ENCODE results near the gene CTSG. TPM values are rescaled to one million over a fixed set of nuclear protein-coding genes. Genes with fewer than 3 reads are reported as not detected.

The CTSG gene, protein sequence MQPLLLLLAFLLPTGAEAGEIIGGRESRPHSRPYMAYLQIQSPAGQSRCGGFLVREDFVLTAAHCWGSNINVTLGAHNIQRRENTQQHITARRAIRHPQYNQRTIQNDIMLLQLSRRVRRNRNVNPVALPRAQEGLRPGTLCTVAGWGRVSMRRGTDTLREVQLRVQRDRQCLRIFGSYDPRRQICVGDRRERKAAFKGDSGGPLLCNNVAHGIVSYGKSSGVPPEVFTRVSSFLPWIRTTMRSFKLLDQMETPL
- total RNA-seq: 1 to 10 TPM in 2 of 4 donors, under 1 TPM in 1, not detected in 1; 0.46 to 2.1 (median 1.4) TPM
- polyA plus RNA-seq: not detected
- long read RNA-seq, donor 1: 0 reads
- long read RNA-seq, donor 2: 0 reads
- long read RNA-seq, donor 3: 0 reads
- long read RNA-seq, donor 4: 0 reads

DNA sequence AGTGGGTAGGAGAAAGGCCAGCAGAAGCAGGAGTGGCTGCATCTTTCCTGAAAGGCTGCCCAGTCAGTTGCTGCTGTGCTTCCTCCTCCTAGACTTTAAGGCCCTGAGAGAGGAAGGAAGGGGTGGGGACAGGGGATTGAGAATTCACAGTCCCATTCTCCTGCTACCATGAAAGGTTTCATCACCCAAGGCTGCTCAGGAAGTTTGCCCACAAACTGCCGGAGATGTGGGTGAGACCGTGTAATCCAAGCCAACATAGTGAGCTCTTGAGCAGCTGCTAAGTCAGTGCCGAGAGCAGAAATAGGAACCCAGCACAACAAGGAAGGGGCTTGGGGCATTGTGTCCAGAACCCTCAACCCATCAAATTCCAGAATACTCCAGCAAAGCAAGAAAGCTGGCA lies at the start of gene CTSG:
CTSG (minus strand) TSS at position 69 of the 400 bp plus-strand sequence; CDS start at position 42, 27 bp downstream.
- ATAC-seq (no peak), DNase-seq (peak in 1 of 3 donors; percentile 22)
- Histone ChIP-seq H3K4me1 (ENCODE audit: control insufficient read depth, insufficient read depth, low read length) (no peaks in the 10 kb centered on the region), H3K27ac (ENCODE audit: low read length) (no peak within 1 kb of the TSS), H3K27me3 (ENCODE audit: control insufficient read depth, insufficient read depth) (no peaks in the 10 kb centered on the region), H3K4me3 (ENCODE audit: low read length) (no peak within 1 kb of the TSS), H3K9me3 (ENCODE audit: control insufficient read depth, low read length) (no peaks in the 10 kb centered on the region)
- 64% methylated on average over 3 of the region's 3 CpGs for WGBS
- intact Hi-C loops (cut with DNase I): no loop called here

DNA sequence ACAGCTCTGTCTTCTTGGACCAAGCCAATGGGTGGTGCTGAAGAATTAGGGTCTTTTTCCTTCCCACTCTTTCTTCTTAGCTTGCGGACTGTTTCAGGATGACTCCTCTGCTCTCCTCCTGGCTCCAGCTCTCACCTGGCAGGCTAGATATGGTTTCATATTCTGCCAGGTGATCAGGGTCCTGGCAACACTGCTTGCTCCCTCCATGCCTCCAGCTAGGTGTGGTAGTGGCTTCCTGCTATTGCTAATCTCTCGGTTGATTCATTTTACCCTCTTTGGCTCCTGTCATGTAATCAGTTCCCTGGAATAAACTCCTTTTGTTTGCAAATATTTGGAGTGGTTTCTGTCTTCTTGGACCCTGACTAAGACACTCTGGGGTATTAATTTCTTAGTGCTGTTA lies 37.7 kb upstream of the CTSG start:
- 94% methylated on average over 2 of the region's 2 CpGs for WGBS
- DNase-seq: no peak

DNA sequence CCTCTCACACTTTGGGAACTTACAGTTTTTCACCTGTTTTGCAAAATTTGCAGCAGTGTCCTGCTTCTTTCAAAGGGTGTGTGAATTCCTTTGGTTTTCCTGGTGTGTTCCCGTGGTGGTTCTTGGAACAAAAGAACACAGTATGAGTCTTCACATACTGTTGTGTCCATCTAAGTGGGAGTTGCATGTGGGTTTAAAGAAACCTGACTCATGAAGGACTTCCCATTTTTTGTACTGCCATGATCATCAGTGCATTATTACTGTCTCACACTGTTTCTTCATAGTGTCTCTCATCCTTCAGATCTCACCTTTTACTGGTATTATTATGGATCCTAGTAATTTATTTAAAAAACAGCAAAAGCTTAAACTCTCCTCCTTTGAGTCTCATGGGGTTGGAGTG lies 37.2 kb upstream of the CTSG start:
- H3K9me3 ChIP-seq (ENCODE audit: control insufficient read depth, low read length): no peaks in the 10 kb centered on the region
- DNase-seq (no peak), ATAC-seq (no peak)
- 56% methylated on average over 1 of the region's 1 CpG for WGBS
- no peak overlapping the region for H3K27ac ChIP-seq (ENCODE audit: low read length)
- intact Hi-C loops (cut with DNase I): no loop called here
- H3K27me3 ChIP-seq (ENCODE audit: control insufficient read depth, insufficient read depth): no peaks in the 10 kb centered on the region
- no peak overlapping the region for H3K4me3 ChIP-seq (ENCODE audit: low read length)
- H3K4me1 ChIP-seq (ENCODE audit: control insufficient read depth, insufficient read depth, low read length): no peaks in the 10 kb centered on the region

More for the DNA sequence above, 37.7 kb upstream of the CTSG start:
- intact Hi-C loops (cut with DNase I): no loop called here
- no peaks in the 10 kb centered on the region for H3K27me3 ChIP-seq (ENCODE audit: control insufficient read depth, insufficient read depth)
- H3K9me3 ChIP-seq (ENCODE audit: control insufficient read depth, low read length): no peaks in the 10 kb centered on the region
- H3K27ac ChIP-seq (ENCODE audit: low read length): no peak overlapping the region
- ATAC-seq: no peak
- H3K4me3 ChIP-seq (ENCODE audit: low read length): no peak overlapping the region
- no peaks in the 10 kb centered on the region for H3K4me1 ChIP-seq (ENCODE audit: control insufficient read depth, insufficient read depth, low read length)

DNA sequence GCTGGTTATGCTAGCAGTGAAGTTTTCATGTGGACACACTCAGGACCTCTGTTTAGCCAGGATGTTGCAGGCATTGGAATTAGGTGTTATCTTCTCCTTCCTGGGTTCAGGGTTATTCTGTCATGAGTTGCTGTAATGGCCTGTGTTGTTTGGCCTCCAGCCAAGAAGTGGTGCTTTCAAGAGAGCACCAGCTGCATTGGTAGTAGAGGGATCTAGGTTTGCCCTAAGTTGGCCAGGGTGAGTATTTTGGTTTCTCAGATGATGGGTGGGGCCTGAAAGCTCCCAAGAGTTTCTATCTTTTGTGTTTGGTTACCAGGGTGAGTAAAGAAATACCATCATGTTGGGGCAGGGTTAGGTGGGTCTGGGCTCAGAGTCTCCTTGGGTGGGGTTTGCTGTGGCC lies 36.1 kb upstream of the CTSG start:
- intact Hi-C loops (cut with DNase I): no loop called here
- Histone ChIP-seq H3K9me3 (ENCODE audit: control insufficient read depth, low read length) (no peaks in the 10 kb centered on the region), H3K27ac (ENCODE audit: low read length) (no peak overlapping the region), H3K4me3 (ENCODE audit: low read length) (no peak overlapping the region), H3K27me3 (ENCODE audit: control insufficient read depth, insufficient read depth) (no peaks in the 10 kb centered on the region), H3K4me1 (ENCODE audit: control insufficient read depth, insufficient read depth, low read length) (no peaks in the 10 kb centered on the region)
- no peak for ATAC-seq
- DNase-seq: no peak

DNA sequence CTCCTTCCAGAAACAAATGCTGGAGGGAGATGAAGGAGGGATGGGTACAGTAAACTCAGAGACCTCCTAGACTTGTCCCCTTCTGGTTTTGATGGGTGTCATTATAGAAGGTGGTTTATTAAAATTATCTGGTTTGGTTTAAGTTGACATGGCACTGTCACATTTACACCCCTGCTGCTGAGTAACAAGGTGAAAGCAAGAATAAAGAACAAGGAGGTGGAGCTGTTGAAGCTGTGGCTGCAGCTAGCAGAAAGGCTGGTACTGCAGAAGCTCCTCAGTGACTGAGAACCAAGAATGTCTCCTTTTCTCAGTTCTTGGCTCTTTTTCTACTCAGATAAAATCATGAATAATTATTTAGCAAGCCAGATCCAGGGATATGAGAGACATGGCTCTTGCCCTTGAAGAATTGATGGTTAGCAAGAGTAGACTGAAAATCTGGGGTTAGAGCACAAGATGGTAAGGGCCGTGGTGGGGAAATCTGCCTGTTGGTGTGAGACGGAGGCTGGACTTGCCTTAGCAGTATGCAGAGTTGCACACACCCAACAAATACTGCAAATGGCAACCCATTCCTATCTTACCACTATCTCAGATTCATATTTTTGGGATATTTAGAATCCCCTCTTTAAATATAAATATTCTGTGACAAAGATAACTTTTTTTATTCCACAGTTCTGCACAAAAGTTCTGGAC lies 33.8 kb upstream of the CTSG start, which contains the start of gene GZMH:
GZMH (minus strand) TSS at position 31 of the 690 bp plus-strand sequence. CDS start 72 bp downstream, outside the sequence.
- Histone ChIP-seq H3K4me3 (ENCODE audit: low read length) (no peak within 1 kb of the TSS), H3K27me3 (ENCODE audit: control insufficient read depth, insufficient read depth) (no peaks in the 10 kb centered on the region), H3K4me1 (ENCODE audit: control insufficient read depth, insufficient read depth, low read length) (no peaks in the 10 kb centered on the region), H3K9me3 (ENCODE audit: control insufficient read depth, low read length) (no peaks in the 10 kb centered on the region), H3K27ac (ENCODE audit: low read length) (no peak within 1 kb of the TSS)
- intact Hi-C loops (cut with DNase I): no loop called here
- 85% methylated on average over 2 of the region's 2 CpGs for WGBS
- no peak for ATAC-seq
- DNase-seq: no peak

DNA sequence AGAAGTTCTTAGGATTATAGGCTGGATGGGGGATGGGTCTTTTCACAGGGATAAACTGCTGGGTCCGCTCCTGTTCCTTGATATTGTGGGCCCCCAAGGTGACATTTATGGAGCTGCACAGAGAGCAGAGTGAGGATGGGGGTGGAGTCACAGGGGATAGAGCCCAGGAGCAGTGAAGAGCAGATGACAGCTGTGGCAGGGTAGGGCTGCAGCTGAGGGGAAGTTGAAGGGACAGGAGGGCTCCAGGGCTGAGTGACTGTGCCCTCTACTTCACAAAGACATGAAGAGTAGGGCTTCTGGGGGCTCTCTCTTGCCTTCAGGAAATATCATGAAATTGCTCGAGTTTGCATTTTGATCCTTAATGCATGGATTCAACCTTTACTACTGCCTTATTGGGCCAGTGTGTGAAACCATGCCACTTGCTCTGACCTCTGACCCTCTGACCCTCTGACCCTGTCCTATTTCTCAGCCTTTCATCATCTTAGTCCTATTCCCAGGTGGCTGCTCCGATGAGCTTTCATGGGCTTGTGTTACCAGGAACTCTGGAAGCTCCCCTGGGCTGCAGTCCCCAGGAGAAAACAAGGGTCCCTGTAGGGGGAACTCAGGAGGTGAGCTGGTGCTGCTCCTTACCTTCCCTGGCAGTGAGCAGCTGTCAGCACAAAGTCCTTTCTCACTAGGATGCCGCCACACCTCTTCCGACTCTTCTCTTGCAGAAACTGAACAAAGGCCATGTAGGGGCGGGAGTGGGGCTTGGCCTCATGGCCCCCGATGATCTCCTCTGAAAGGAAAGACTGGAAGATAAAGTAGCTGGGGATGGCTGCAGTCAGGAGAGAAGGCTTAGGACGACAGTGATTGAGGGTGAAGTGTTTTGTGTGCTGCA lies 31.8 kb upstream of the CTSG start:
- H3K4me3 ChIP-seq (ENCODE audit: low read length): no peak overlapping the region
- WGBS: 54% methylated on average over 8 of the region's 8 CpGs
- H3K9me3 ChIP-seq (ENCODE audit: control insufficient read depth, low read length): no peaks in the 10 kb centered on the region
- intact Hi-C loops (cut with DNase I): no loop called here
- no peaks in the 10 kb centered on the region for H3K4me1 ChIP-seq (ENCODE audit: control insufficient read depth, insufficient read depth, low read length)
- DNase-seq (no peak), ATAC-seq (no peak)
- H3K27me3 ChIP-seq (ENCODE audit: control insufficient read depth, insufficient read depth): no peaks in the 10 kb centered on the region
- no peak overlapping the region for H3K27ac ChIP-seq (ENCODE audit: low read length)

DNA sequence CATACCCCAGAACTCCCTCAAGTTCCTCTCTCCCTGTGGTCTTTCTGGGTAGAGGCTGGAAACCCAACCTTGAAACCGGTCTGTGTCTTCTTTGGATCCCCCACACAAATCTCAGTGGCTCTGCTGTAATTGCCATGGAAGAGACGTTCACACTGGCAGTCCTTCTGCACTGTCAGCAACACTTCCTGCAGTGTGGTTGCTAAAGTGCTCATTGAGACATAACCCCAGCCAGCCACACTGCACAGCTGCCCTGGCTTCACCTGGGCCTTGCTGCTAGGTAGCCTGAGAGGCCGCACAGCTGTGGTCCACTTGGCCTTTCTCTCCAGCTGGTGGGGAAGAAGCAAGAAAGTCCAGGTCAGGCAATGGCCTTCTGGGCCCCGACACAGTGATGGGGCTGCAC lies 31.0 kb upstream of the CTSG start:
- intact Hi-C loops (cut with DNase I): no loop called here
- H3K4me3 ChIP-seq (ENCODE audit: low read length): no peak overlapping the region
- no peak overlapping the region for H3K27ac ChIP-seq (ENCODE audit: low read length)
- no peaks in the 10 kb centered on the region for H3K4me1 ChIP-seq (ENCODE audit: control insufficient read depth, insufficient read depth, low read length)
- no peaks in the 10 kb centered on the region for H3K27me3 ChIP-seq (ENCODE audit: control insufficient read depth, insufficient read depth)
- no peaks in the 10 kb centered on the region for H3K9me3 ChIP-seq (ENCODE audit: control insufficient read depth, low read length)
- DNase-seq (no peak), ATAC-seq (no peak)
- WGBS: 65% methylated on average over 4 of the region's 4 CpGs

DNA sequence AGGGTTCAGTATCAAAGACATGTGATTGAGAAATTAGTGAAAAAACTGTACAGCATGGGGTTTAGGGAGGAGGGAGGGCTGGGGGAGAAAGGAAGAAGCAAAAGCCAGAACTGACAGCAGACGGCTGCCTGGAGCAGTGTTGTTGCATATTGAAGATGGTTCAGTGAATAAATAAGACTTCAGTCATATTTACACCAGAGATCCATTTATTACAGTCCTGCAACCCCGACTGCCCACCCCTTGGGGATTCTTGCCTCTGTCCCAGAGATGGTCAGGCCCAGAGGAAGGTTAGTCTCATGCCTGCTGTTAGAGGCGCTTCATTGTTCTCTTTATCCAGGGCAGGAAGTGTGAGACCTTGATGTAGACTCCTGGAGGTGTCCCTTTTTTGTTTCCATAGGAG lies 30.2 kb upstream of the CTSG start:
- Histone ChIP-seq H3K9me3 (ENCODE audit: control insufficient read depth, low read length) (no peaks in the 10 kb centered on the region), H3K4me3 (ENCODE audit: low read length) (no peak overlapping the region), H3K4me1 (ENCODE audit: control insufficient read depth, insufficient read depth, low read length) (no peaks in the 10 kb centered on the region), H3K27me3 (ENCODE audit: control insufficient read depth, insufficient read depth) (no peaks in the 10 kb centered on the region), H3K27ac (ENCODE audit: low read length) (no peak overlapping the region)
- intact Hi-C loops (cut with DNase I): no loop called here
- DNase-seq: no peak
- ATAC-seq: no peak
- WGBS: 53% methylated on average over 3 of the region's 3 CpGs

DNA sequence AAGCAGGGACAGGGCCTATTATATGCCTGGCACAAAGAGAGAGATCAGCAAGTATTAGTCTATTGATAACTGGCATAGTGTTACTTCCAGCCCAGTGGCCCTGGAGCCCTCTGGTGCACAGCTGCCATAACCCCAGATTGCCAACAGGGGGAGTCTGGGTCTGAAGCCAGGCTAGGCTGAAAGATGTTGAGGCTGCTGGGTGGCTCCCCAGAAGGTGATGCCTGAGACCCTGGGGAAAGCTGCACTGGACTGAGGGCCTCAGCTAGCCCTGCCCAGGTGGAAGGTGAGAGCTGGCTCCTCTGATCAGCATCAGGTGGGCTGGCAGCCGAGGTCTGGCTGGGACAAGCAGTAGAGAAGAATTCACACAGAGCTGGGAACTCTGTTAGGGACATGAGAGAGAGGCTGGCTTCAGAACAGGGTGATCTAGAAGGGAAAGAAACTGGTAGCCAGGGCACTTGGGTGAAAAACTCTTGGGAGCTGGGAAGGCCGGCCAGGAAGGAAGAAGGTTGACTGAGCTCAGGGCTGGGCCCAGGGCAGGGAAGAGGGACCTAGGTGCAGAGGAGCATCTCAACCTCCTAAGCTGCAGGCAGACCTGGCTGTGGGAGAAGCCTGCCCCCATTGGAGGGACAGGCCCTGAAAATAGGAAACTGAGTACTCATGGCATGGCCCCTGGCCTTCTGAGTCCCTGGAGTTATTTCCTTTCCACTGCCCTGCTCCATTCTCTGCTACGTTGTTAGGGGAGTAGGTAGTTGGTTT lies 29.6 kb upstream of the CTSG start:
- WGBS: 54% methylated on average over 3 of the region's 3 CpGs
- H3K27me3 ChIP-seq (ENCODE audit: control insufficient read depth, insufficient read depth): no peaks in the 10 kb centered on the region
- H3K9me3 ChIP-seq (ENCODE audit: control insufficient read depth, low read length): no peaks in the 10 kb centered on the region
- no peak overlapping the region for H3K27ac ChIP-seq (ENCODE audit: low read length)
- H3K4me3 ChIP-seq (ENCODE audit: low read length): no peak overlapping the region
- intact Hi-C loops (cut with DNase I): no loop called here
- ATAC-seq (no peak), DNase-seq (peak in 1 of 3 donors; percentile 53)
- no peaks in the 10 kb centered on the region for H3K4me1 ChIP-seq (ENCODE audit: control insufficient read depth, insufficient read depth, low read length)

DNA sequence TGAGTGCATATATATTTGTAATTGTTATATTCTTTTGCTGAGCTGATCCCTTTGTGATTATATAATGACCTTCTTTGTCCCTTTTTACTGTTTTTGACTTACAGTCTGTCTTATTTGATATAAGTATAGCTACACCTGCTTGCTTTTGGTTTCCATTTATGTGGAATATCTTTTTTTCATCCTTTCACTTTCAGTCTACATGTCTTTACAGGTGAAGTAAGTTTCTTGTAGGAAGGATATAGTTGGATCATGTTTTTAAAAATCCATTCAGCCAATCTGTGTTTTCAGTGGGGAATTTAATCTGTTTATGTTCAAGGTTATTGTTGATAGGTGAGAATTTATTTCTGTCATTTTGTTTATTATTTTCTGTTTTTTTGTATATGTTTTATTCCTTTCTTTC lies 21.4 kb upstream of the CTSG start:
- DNase-seq: no peak
- Histone ChIP-seq H3K4me3 (ENCODE audit: low read length) (no peak overlapping the region), H3K27me3 (ENCODE audit: control insufficient read depth, insufficient read depth) (no peaks in the 10 kb centered on the region), H3K4me1 (ENCODE audit: control insufficient read depth, insufficient read depth, low read length) (no peaks in the 10 kb centered on the region), H3K9me3 (ENCODE audit: control insufficient read depth, low read length) (peaks cover 6% of the 10 kb centered on the region), H3K27ac (ENCODE audit: low read length) (no peak overlapping the region)
- intact Hi-C loops (cut with DNase I): no loop called here
- no peak for ATAC-seq
